AG09319 (cell line): ENCODE data around the gene FAM217B.

ENCODE experiments used
- DNase-seq: peaks from one replicate; pipeline ENCODE4 v3.0.0-alpha.2; 2010; ENCODE audit warnings: low read depth; ENCODE audit errors: extremely low read depth
- CTCF ChIP-seq: IDR thresholded peaks from 2 replicates; pipeline ENCODE4 v1.5.1; 2011; ENCODE audit warnings: low read depth, mild to moderate bottlenecking, inconsistent platforms, low read length, moderate library complexity

FAM217B gene

GRCh38 chr20:59988141-59988540 is 48.0 kb downstream of the FAM217B start:
- no peak for TF ChIP-seq CTCF
- no peak for DNase-seq

- TF ChIP-seq CTCF, result no peak
- DNase-seq, result no peak
Measured at GRCh38 chr20:59992526-59993084, 52.4 kb downstream of the FAM217B start.

- no peak for DNase-seq
Measured at GRCh38 chr20:59993736-59994430, 53.7 kb downstream of the FAM217B start.

GRCh38 chr20:59994697-59995122 is 54.5 kb downstream of the FAM217B start:
- DNase-seq, result no peak
- TF ChIP-seq CTCF, result no peak

More at GRCh38 chr20:59993736-59994430, 53.7 kb downstream of the FAM217B start:
- no peak for TF ChIP-seq CTCF

- no peak for TF ChIP-seq CTCF
- no peak for DNase-seq
Measured at GRCh38 chr20:59996108-59996507, 55.9 kb downstream of the FAM217B start.

GRCh38 chr20:59997896-59998295 is 57.7 kb downstream of the FAM217B start:
- DNase-seq, result no peak
- TF ChIP-seq CTCF, result no peak
